Ovary (tissue), 9 donors: ENCODE measurements around the gene STOM. TPM values are rescaled to one million over a fixed set of nuclear protein-coding genes. Genes with fewer than 3 reads are reported as not detected.

Experiments
- DNase-seq, 5 donors: peaks; one replicate each; pipeline ENCODE4 v3.0.0-alpha.2; 2019 to 2020
- H3K27ac ChIP-seq, 2 donors: fragments of 200-600 bp; one replicate each; pipeline versions ENCODE4 v1.5.1 to v1.8.0; 2019 to 2022
- H3K27me3 ChIP-seq: fragments of 200-600 bp; one replicate; pipeline ENCODE4 v1.8.0; 2022
- H3K36me3 ChIP-seq: fragments of 200-600 bp; sonication (generic); one replicate; pipeline ENCODE4 v1.5.1; 2019
- H3K4me1 ChIP-seq: one replicate; pipeline ENCODE4 v1.8.1; 2013; ENCODE audit warnings: mild to moderate bottlenecking, moderate library complexity; ENCODE audit not compliant: insufficient read depth
- H3K4me3 ChIP-seq: fragments of 200-600 bp; sonication (generic); one replicate; pipeline ENCODE4 v1.5.1; 2017
- H3K9me3 ChIP-seq, 2 donors: fragments of 200-600 bp in 1 of 2; sonication (generic) in 1 of 2; one replicate each; pipeline versions ENCODE4 v1.5.1 to v1.8.1; 2013 to 2019; ENCODE audit warnings: mild to moderate bottlenecking in 1 of 2, moderate library complexity in 1 of 2
- EP300 ChIP-seq: sonication (generic); formaldehyde crosslinking; IDR thresholded peaks from one replicate; pipeline ENCODE4 v1.6.1; 2017; ENCODE audit warnings: antibody characterized with exemption
- POLR2A ChIP-seq: fragments of 450-650 bp; IDR thresholded peaks from one replicate; pipeline ENCODE4 v1.6.1; 2017; ENCODE audit warnings: antibody characterized with exemption, mild to moderate bottlenecking, moderate library complexity
- WGBS, 3 donors: extraction: QIAGEN DNeasy Blood & Tissue Kit in 1 of 3; methylation state at CpG; one replicate each; pipeline versions ENCODE4 v1.1.5 to v1.1.7; 2013 to 2017; 5-methylcytosine and 5-hydroxymethylcytosine counted together
- intact Hi-C, 4 donors: fragments of 100-400 bp; cut with DNase I; formaldehyde crosslinking; loops; one replicate each; pipeline versions ENCODE4 v1.11.0 to v1.15.1; 2022 to 2023
- polyA plus RNA-seq, 2 donors: library from polyadenylated mRNA; stranded (reverse); fragments of 200-250 nt in 1 of 2; fragments of 350-450 nt in 1 of 2; fragmentation: Illumina TruSeq in 1 of 2; extraction: RNeasy Lipid Tissue Mini Kit (QIAGEN cat#74804) in 1 of 2; gene quantifications; one replicate each; pipeline ENCODE4 v1.2.3, GENCODE V29; 2013 to 2014
- total RNA-seq, 7 donors: library from RNA; depleted of rRNA in 2 of 7; stranded (reverse); fragments of >200 nt in 2 of 7; fragmentation: NEBNext Ultra II Directional in 3 of 7; extraction: Animal tissue kit (Norgen Biotek cat#: 25700) in 3 of 7; gene quantifications; one replicate each; pipeline versions ENCODE4 v1.1.0 to v1.2.4, GENCODE V29; 2016 to 2023
- TF ChIP-seq, protein P1 (sequence below), 3 donors: fragments of 450-650 bp in 2 of 3; fragments of 200-600 bp in 1 of 3; IDR thresholded peaks; one replicate each; pipeline versions ENCODE4 v1.5.1 to v1.8.0; 2016 to 2022; ENCODE audit warnings: antibody characterized with exemption in 3 of 3, mild to moderate bottlenecking in 1 of 3
- donor health status: DM: no; HTN: no; CAD: no; lungs with moderate emphysema.
- donor health status: DM: no; HTN: no; CAD: no.
- donor health status: Bipolar disorder and iron deficiency.
- donor health status: DM: yes; HTN: yes; CAD: no.
- donor health status: DM: no; HTN: no; CAD: no.
- donor health status: DM: yes; HTN: yes; CAD: no.

STOM gene
- total and polyA plus RNA-seq, 9 donors = 73.1 to 205 (median 164) TPM

- intact Hi-C loops = no loop called here
- 12 to 22% (median 15%) methylated on average over 13 of the region's 13 CpGs for WGBS, 3 donors
- Histone ChIP-seq H3K4me3 (peak overlapping the region; percentile 56), H3K4me1 (peaks cover 38% of the 10 kb centered on the region), H3K27me3 (no peaks in the 10 kb centered on the region), H3K36me3 (no peaks in the 10 kb centered on the region), H3K9me3 (no peaks in the 10 kb centered on the region), H3K27ac (peak overlapping the region; percentile 75 to 85)
- DNase-seq = peak in 3 of 5 donors; percentile 62 to 68 (median 67)
- TF ChIP-seq, protein P1, sequence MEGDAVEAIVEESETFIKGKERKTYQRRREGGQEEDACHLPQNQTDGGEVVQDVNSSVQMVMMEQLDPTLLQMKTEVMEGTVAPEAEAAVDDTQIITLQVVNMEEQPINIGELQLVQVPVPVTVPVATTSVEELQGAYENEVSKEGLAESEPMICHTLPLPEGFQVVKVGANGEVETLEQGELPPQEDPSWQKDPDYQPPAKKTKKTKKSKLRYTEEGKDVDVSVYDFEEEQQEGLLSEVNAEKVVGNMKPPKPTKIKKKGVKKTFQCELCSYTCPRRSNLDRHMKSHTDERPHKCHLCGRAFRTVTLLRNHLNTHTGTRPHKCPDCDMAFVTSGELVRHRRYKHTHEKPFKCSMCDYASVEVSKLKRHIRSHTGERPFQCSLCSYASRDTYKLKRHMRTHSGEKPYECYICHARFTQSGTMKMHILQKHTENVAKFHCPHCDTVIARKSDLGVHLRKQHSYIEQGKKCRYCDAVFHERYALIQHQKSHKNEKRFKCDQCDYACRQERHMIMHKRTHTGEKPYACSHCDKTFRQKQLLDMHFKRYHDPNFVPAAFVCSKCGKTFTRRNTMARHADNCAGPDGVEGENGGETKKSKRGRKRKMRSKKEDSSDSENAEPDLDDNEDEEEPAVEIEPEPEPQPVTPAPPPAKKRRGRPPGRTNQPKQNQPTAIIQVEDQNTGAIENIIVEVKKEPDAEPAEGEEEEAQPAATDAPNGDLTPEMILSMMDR (IDR thresholded peaks at IDR 0.05) = no peak
- TF ChIP-seq EP300 (peak; percentile 40), POLR2A (peak; percentile 22)
These were observed 71.2 kb downstream of the STOM start for GRCh38 chr9:121298689-121299466.

DNA sequence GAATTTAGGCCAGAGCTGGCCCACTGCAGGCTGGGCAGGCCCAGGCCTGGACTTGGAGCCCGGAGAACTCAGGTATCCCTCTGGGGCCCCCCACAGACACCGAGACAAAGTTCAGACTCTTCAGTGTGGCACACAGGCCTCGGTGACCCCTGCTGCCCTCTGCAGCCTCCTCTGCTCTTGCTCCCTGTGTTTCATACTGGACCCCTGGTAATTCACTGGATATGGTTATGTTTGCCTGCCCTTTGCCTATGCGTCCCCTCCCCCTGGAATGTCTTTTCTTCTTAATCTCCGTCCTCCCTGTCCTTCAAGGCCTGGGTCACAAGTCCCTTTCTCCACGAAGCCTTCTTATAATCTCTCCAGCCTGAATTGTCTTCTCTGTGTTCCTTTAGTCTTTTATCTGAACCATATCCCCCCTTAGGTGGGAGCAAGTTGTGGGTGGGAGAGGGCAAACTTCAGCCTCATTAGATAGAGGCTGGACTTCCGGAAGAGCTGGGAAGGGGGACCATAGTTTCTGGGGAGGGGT is 72.0 kb downstream of the STOM start:
- peak in 1 of 5 donors; percentile 31 for DNase-seq

DNA sequence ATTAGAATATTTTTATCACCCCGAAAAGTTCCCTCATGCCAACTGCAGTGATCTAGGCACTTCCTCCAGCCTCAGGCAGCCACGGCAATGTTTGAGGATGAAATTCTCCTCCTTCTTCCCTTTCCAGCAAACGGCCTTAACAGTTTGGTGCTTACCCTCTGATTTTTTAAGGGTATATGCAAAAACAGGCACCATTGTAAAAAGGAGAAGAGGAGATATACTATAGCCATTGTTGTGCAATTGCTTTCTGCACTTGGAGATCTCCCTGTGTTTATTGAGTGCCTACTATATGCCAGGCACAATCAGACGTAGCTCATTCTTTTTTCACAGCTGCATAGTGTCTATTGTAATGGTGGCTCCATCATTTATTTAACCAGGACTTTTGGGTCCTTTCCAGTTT is 72.7 kb downstream of the STOM start:
- Histone ChIP-seq H3K9me3 (no peaks in the 10 kb centered on the region), H3K4me3 (no peak overlapping the region), H3K27me3 (no peaks in the 10 kb centered on the region), H3K4me1 (peaks cover 38% of the 10 kb centered on the region), H3K27ac (peak overlapping the region in 1 of 2 donors; percentile 85), H3K36me3 (no peaks in the 10 kb centered on the region)
- 52 to 53% (median 53%) methylated on average over 4 of the region's 4 CpGs for WGBS, 3 donors
- intact Hi-C loops = no loop called here
- no peak for DNase-seq
- TF ChIP-seq EP300 (no peak), POLR2A (no peak)
- TF ChIP-seq, protein P1 (IDR thresholded peaks at IDR 0.05) = no peak

More for the DNA sequence above, 72.0 kb downstream of the STOM start:
- Histone ChIP-seq H3K27ac (peak overlapping the region; percentile 75 to 85), H3K27me3 (no peaks in the 10 kb centered on the region), H3K36me3 (no peaks in the 10 kb centered on the region), H3K4me1 (peaks cover 38% of the 10 kb centered on the region), H3K9me3 (no peaks in the 10 kb centered on the region), H3K4me3 (no peak overlapping the region)
- 70 to 72% (median 70%) methylated on average over 7 of the region's 7 CpGs for WGBS, 3 donors
- intact Hi-C loops = no loop called here
- no peak for TF ChIP-seq POLR2A
- TF ChIP-seq, protein P1 (IDR thresholded peaks at IDR 0.05) = no peak
- no peak for TF ChIP-seq EP300

- DNase-seq = peak in 2 of 5 donors; percentile 40 to 50
- H3K4me3 ChIP-seq = no peak overlapping the region
These were observed 73.6 kb downstream of the STOM start for GRCh38 chr9:121296213-121297127.

More at GRCh38 chr9:121296213-121297127, 73.6 kb downstream of the STOM start:
- no peak for TF ChIP-seq POLR2A
- TF ChIP-seq, protein P1 (IDR thresholded peaks at IDR 0.05) = no peak
- no peak for TF ChIP-seq EP300
- WGBS, 3 donors = 70 to 71% (median 70%) methylated on average over 7 of the region's 7 CpGs
- intact Hi-C loops = no loop called here
- Histone ChIP-seq H3K9me3 (no peaks in the 10 kb centered on the region), H3K36me3 (no peaks in the 10 kb centered on the region), H3K4me1 (peaks cover 35% of the 10 kb centered on the region), H3K27ac (peak overlapping the region; percentile 83 to 85), H3K27me3 (no peaks in the 10 kb centered on the region)
